ENCODE data around the gene AMDHD2.
"Not testable (repeated sequence)": the region's sequence is repeated elsewhere in the genome, so short reads cannot be mapped to it uniquely, and the experiment has no call there.

The AMDHD2 gene, protein sequence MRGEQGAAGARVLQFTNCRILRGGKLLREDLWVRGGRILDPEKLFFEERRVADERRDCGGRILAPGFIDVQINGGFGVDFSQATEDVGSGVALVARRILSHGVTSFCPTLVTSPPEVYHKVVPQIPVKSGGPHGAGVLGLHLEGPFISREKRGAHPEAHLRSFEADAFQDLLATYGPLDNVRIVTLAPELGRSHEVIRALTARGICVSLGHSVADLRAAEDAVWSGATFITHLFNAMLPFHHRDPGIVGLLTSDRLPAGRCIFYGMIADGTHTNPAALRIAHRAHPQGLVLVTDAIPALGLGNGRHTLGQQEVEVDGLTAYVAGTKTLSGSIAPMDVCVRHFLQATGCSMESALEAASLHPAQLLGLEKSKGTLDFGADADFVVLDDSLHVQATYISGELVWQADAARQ

GRCh38 chr16:2520097-2520783 lies at the start of gene AMDHD2:
TSS of gene AMDHD2 (plus strand) at chr16:2520371. CDS start at chr16:2520459, 88 bp downstream.
- DNase-seq (ENCODE audit: low read depth): peak; percentile 78

GRCh38 chr16:2470603-2471015 lies 49.6 kb upstream of the AMDHD2 start:
- no peak for DNase-seq (ENCODE audit: low read depth)

GRCh38 chr16:2471016-2471652 lies 49.0 kb upstream of the AMDHD2 start, which contains the start of gene NTN3:
TSS of gene NTN3 (plus strand) at chr16:2471297. CDS start at chr16:2471702, 405 bp downstream.
- DNase-seq (ENCODE audit: low read depth): no peak

DNA sequence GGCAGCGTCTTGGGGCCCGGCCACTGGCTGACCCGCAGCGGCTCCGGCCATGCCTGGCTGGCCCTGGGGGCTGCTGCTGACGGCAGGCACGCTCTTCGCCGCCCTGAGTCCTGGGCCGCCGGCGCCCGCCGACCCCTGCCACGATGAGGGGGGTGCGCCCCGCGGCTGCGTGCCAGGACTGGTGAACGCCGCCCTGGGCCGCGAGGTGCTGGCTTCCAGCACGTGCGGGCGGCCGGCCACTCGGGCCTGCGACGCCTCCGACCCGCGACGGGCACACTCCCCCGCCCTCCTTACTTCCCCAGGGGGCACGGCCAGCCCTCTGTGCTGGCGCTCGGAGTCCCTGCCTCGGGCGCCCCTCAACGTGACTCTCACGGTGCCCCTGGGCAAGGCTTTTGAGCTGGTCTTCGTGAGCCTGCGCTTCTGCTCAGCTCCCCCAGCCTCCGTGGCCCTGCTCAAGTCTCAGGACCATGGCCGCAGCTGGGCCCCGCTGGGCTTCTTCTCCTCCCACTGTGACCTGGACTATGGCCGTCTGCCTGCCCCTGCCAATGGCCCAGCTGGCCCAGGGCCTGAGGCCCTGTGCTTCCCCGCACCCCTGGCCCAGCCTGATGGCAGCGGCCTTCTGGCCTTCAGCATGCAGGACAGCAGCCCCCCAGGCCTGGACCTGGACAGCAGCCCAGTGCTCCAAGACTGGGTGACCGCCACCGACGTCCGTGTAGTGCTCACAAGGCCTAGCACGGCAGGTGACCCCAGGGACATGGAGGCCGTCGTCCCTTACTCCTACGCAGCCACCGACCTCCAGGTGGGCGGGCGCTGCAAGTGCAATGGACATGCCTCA lies 48.3 kb upstream of the AMDHD2 start:
- DNase-seq (ENCODE audit: low read depth): no peak

DNA sequence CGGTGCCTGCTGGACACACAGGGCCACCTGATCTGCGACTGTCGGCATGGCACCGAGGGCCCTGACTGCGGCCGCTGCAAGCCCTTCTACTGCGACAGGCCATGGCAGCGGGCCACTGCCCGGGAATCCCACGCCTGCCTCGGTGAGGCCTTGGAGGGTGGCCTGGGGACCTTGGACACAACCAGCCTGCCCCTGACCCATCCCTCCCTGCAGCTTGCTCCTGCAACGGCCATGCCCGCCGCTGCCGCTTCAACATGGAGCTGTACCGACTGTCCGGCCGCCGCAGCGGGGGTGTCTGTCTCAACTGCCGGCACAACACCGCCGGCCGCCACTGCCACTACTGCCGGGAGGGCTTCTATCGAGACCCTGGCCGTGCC lies 47.7 kb upstream of the AMDHD2 start:
- no peak for DNase-seq (ENCODE audit: low read depth)

GRCh38 chr16:2472885-2473445 lies 47.2 kb upstream of the AMDHD2 start:
- DNase-seq (ENCODE audit: low read depth): no peak

DNA sequence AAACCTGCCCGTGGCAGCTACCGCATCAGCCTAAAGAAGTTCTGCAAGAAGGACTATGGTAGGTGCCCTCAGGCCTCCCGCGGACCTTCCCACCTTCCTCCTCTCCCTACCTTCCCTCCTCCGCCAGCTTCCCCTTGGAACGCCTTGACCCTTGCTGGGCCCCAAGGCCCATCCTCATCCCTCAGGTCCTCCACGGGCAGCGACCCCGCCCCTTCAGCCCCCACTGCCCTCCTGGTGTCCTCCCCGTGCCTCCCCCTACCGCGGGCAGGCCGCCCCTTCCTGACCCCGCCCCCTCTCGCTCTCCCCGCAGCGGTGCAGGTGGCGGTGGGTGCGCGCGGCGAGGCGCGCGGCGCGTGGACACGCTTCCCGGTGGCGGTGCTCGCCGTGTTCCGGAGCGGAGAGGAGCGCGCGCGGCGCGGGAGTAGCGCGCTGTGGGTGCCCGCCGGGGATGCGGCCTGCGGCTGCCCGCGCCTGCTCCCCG lies 46.7 kb upstream of the AMDHD2 start:
- no peak for DNase-seq (ENCODE audit: low read depth)

- DNase-seq (ENCODE audit: low read depth): no peak
These were observed 45.9 kb upstream of the AMDHD2 start for GRCh38 chr16:2473999-2474876.

GRCh38 chr16:2474877-2475412 lies 45.2 kb upstream of the AMDHD2 start, which contains the start of gene TBC1D24:
TSS of gene TBC1D24 (plus strand) at chr16:2475127. CDS start at chr16:2496149, 21,022 bp downstream.
- DNase-seq (ENCODE audit: low read depth): peak; percentile 65

DNA sequence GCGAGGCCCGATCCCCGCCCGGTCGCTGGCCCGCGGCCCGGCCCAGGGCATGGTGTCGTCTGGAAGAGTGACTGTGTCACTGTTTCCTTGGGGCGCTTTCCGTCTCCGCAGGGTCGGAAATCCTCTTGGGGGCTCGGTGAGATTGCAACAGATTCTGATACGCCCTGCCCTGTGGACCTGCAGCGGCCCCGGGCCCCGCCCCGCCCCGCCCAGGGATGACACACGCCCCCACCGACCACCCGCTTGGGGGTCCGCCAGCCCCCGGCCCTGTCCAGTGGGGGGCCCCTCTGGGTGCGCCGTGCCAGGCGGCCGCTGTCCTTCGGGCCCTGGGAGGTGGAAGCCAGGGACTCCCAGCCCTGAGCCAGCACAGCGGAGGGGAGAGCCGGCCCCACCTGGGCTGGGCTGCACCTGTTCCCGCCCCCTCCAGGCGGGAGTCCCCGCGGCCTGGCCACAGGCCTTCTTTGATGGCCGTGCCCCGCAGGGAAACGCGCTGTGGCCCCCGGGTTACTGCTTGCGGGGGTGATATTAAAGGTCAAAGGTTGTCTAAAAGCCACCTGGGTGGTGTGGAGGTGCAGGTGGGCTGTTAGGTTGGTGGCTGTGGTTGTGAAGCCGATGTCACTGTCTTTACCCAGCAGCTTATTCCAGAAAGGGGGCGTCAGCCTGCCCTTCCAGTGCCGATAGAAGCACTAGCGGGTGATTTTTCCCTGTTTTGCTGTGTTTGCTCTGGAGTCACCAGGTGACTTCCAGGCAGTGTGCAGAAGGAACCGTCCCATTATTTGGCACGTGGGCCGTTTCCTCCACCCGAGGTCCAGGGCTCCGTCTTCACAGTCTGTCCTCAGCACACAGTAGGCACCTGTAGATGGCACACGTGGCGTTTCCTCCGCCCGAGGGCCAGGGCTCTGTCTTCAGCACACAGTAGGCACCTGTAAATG lies 44.5 kb upstream of the AMDHD2 start:
- no peak for DNase-seq (ENCODE audit: low read depth)

- no peak for DNase-seq (ENCODE audit: low read depth)
These were observed 43.8 kb upstream of the AMDHD2 start for GRCh38 chr16:2476345-2476720.

- DNase-seq (ENCODE audit: low read depth): no peak
These were observed 43.4 kb upstream of the AMDHD2 start for GRCh38 chr16:2476741-2477140.

- no peak for DNase-seq (ENCODE audit: low read depth)
These were observed 42.8 kb upstream of the AMDHD2 start for GRCh38 chr16:2477327-2477726.

DNA sequence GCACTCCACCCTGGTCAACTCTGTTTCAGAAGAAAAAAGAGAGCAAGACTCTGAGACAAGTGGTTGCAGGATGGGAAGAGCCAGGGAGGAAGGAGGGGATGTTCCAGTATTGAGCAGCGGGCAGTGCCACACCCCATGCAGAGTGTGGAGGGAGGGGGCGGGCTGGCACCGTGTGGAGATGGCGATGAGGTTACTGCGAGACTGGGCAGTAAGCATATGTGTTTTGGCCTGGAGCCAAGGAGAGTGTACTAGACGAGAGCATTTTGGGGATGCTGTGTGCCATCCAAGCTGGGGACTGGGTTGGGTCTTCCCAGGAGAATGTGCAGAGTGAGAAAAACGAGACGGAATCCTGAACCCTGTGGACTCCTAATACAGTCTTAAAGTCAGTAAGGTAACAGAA lies 41.9 kb upstream of the AMDHD2 start:
- DNase-seq (ENCODE audit: low read depth): no peak

- not testable (repeated sequence) for DNase-seq (ENCODE audit: low read depth)
These were observed 40.2 kb upstream of the AMDHD2 start for GRCh38 chr16:2479996-2480395.

DNA sequence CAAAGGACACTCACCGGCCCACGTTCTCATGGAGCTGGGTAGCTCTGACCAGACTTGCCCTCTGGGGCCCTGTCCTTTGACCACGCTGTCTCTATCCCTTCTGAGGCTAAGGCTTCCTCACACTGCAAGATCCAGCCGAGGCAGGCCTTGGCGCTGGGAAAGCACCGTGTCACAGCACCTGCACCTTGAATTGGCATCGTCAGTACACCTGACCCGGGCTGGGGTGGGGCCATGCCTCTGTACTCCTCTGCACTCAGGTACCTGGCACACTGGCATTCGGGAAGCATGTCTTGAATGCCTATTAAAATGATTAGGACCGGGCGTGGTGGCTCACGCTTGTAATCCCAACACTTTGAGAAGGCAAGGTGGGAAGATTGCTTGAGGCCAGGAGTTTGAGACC lies 39.2 kb upstream of the AMDHD2 start:
- DNase-seq (ENCODE audit: low read depth): no peak

DNA sequence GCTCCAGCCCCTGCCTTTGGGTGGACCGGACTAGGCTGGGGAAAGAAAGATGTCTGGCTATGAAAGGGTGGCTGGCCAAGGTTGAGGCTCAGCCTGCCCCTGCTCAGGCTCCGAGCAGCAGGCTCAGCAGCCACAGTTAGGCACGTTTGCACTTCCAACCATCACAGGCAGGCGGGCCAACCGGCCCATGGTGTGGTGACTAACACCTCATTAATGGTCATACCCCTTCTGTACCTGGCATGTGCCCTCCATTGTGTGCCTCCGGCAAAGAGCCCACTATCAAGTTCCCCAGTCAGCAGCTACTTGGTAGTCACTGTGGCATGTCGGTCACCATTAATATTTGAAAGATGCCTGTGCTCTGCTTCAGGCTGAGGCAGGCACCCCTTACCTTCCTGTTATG lies 38.5 kb upstream of the AMDHD2 start:
- DNase-seq (ENCODE audit: low read depth): no peak

DNA sequence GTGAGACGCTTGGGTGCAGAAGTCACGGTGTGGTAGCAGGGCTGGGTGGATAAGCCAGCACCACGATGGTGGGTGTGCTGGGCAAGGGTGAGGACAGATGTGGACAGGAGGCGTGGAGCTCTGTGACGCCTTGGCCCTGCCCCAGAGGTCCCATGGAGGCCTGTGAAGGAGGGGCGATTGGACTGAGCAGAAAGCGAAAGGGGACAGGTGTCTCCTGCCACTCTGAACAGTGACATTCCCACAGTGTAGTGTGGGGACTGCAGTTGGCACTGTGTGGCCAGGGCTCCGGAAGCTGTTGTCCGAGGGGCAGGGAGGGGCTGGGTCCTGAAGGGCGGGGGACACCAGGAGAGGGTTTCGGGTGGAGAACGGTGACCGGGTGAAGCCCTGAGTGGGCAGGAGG lies 37.9 kb upstream of the AMDHD2 start:
- no peak for DNase-seq (ENCODE audit: low read depth)

Measured in stimulated activated CD8-positive, alpha-beta memory T cell treated with anti-CD3 and anti-CD28 coated beads, Interleukin-12 subunit alpha, Interleukin-12 subunit beta, amount 100 ng/mL, for 1 hour (primary cell).